HFF-Myc (cell line): ENCODE data around the gene GRIPAP1.

ENCODE experiments used
- DNase-seq: peaks from one replicate; pipeline ENCODE4 v3.0.0-alpha.2; 2011; ENCODE audit warnings: low read depth; ENCODE audit errors: extremely low read depth
- H3K4me3 ChIP-seq: replicated peaks from 2 replicates; pipeline ENCODE4 v1.5.1; 2011; ENCODE audit warnings: low read depth, mild to moderate bottlenecking, control low read depth, low read length
- CTCF ChIP-seq: IDR thresholded peaks from 2 replicates; pipeline ENCODE4 v1.5.1; 2012; ENCODE audit warnings: mild to moderate bottlenecking, low read depth, low read length, control low read depth; ENCODE audit errors: missing control alignments

Gene GRIPAP1

GRCh38 chrX:48923771-48924170 is 78.3 kb downstream of the GRIPAP1 start:
- TF ChIP-seq CTCF, result no peak
- H3K4me3 ChIP-seq, result no peak overlapping the region
- no peak for DNase-seq
